ENCODE results near the gene TMEM72.

Gene TMEM72

DNA sequence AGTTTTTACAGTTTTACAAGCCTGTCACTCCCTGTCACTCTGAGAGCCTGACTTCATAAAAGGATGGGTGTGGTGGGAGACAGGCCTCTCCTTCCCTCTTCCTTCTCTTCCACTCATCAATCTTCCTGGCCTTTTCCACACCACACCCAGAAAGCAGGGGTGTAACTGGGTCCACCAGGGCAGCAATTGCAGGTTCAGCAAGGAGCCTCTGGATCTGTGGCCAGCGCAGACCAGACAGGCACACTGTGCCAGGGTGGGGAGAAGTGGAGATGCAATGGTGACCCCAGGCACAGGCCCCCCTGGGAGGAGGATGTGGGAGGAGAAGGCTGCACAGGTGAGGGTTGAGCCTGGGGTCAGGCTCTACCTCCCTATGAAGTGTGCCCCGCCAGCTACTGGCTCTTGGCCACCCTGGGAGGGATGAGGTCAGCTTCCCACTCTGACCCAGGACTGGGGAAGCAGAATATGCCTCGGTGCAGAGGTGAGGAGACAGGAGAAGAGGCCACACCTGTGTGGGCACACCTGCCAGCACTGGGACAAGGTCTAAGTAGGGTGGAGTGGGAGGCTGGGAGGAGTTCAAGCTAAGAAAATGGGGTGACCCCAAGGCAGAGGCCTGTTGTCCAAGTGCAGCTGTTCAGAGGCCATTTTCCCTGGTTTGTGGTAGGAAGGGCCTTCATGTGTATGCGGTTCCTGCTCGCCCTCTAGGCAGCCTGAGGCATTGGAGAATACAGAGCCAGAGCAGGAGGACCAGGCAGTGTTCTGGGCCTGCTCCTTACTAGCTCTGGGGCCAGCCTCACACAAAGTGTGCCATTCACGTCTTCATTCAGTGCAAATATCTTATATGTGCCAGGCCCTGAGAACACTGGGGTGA is 20.2 kb upstream of the TMEM72 start:
- DNase-seq (ENCODE audit: low read depth): no peak

DNA sequence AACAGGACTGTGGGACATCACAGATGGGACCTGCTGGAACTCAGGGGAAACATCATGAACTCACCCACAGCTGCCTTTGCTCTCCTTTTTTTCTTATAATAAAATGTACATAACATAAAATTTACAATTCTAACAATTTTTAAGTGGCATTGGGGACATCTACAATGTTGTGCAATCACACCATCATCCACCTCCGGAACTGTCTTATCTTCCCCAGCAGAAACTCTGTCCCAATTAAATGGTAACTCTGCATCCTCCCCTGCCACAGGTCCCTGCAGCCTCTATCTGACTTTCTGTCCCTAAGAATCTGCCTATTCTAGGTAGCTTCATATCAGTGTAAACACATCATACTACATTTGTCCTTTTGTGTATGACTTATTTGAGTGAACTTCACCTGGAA is 19.4 kb upstream of the TMEM72 start:
- no peak for DNase-seq (ENCODE audit: low read depth)

GRCh38 chr10:44893604-44894468 is 17.3 kb upstream of the TMEM72 start:
- DNase-seq (ENCODE audit: low read depth): no peak

- no peak for DNase-seq (ENCODE audit: low read depth)
Measured at GRCh38 chr10:44894691-44895090, 16.4 kb upstream of the TMEM72 start.

DNA sequence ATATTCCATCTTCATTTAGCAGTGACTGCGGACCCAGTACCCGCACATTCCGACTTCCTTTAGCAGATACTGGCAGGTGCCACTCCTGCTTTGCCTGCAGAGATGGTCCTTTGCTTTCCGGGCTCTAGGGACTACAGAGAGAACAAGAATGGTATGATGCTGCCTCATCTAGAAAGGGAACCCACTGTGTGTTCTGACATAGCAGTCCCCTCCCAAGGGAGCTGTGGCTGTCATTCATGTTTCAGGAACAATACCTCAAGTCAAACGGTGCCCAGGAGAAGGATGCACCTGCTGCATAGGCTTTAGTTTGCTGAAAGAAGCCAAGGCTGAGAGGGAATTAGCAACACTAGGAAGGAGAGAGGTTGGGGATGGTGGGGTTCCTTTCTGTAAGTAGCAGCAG is 15.9 kb upstream of the TMEM72 start:
- DNase-seq (ENCODE audit: low read depth): no peak

DNA sequence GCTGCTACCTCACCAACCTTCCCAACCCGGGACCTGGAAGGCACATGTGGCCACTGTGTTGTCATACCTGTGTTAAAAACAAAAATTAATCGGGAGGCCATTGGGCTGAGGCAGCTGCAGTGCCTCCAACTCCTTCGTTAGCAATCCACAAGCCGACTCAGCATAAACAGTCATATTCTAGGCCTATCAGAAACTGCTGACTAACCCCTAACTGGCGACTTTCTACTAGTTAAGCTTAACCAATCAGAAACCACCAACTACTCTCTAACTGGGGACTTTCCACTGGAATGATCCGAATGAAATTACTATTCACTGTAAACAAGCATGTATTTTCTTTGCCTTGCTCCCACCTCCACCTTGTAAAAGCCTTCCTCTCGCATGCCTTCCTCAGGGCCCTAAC is 14.1 kb upstream of the TMEM72 start:
- no peak for DNase-seq (ENCODE audit: low read depth)

DNA sequence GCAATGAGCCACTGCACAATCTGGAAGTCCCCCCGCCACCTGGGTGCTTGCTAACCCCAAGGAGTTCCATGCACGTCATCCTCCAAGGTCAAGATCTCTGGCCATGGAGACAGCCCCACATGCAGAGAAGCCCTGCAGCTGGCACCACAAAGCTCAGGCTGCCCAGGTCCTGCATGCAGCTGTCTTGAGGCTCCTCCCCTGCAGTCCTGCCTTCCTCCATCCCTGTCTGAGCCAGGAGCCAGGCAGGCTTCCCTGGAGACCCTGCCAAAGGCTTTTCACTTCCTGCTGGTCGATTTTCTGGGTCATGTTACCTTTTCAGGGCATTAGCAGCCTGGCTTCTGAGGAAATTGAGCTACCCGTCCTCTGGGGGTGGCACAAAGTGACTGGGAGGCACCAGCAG is 12.5 kb upstream of the TMEM72 start:
- no peak for DNase-seq (ENCODE audit: low read depth)

DNA sequence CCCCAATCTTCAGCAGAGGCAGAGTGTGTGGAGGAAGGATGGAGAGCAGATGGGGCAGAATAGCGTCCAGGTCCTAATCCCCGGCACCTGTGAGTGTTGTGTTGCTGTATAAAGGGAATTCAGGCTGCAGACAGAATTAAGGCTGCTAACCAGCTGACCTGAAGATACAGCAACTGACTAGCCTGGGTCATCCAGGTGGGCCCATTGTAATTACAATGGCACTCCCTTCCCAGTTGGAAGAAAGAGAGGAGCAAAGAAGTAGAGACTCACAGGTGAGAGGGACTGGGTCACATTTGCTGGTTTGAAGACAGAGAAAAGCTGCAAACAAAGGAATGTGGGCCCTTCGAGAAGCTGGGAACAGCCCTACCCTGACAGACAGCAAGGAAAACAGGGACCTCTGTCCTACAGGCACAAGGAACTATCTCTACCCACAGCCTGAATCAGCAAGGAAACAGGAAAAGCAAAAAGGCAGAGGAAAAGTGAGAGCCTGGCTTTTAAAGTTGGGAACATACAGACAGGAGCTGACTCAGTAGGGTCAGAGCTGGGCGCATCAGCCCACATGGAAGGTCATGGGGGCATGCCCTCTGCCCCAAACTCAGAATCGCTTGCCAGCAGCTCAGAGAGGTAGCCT is 11.6 kb upstream of the TMEM72 start:
- no peak for DNase-seq (ENCODE audit: low read depth)

GRCh38 chr10:44902941-44903545 is 8.1 kb upstream of the TMEM72 start:
- DNase-seq (ENCODE audit: low read depth): no peak

- no peak for DNase-seq (ENCODE audit: low read depth)
Measured at GRCh38 chr10:44906486-44906885, 4.7 kb upstream of the TMEM72 start.

GRCh38 chr10:44907556-44907955 is 3.6 kb upstream of the TMEM72 start:
- no peak for DNase-seq (ENCODE audit: low read depth)

- DNase-seq (ENCODE audit: low read depth): no peak
Measured at GRCh38 chr10:44908066-44908749, 2.9 kb upstream of the TMEM72 start.

- DNase-seq (ENCODE audit: low read depth): no peak
Measured at GRCh38 chr10:44908936-44909630, 2.1 kb upstream of the TMEM72 start.

DNA sequence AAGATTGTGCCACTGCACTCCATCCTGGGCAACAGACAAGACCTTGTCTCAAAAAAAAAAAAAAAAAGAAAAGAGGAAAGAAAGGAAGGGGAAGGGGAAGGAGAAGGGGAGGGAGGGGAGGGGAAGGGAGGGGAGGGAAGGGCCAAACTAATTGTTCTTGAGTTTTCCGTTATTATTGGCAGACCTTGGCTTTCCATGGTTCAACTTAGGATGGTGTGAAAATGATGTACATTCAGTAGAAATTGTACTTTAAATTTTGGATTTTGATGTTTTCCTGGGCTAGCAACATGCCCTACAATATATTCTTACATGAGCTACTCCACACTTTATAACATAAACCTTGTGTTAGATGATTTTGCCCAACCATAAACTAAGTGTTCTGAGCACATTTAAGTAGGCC is 1.2 kb upstream of the TMEM72 start:
- DNase-seq (ENCODE audit: low read depth): no peak

DNA sequence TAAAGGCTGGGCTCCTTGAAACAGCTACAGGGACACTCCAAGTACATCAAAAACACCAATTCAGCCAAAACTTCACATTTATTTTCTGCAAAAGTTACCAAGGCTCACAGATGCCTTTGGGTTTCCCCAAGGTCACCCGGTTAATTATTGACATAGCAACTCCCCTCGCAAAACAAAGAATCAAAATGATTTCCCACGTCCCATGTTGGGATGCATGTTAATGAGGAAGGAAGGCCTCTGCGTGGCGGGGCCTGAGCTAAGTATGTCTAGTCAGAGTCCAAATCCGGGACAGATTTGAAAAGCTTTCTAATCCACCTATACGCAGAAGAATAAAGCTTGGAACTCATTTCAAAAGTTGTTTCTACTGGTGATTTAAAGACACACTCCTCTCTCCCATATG is 535 bp upstream of the TMEM72 start:
- DNase-seq (ENCODE audit: low read depth): no peak

- no peak for DNase-seq (ENCODE audit: low read depth)
Measured at GRCh38 chr10:44911951-44912350, 814 bp downstream of the TMEM72 start.

DNA sequence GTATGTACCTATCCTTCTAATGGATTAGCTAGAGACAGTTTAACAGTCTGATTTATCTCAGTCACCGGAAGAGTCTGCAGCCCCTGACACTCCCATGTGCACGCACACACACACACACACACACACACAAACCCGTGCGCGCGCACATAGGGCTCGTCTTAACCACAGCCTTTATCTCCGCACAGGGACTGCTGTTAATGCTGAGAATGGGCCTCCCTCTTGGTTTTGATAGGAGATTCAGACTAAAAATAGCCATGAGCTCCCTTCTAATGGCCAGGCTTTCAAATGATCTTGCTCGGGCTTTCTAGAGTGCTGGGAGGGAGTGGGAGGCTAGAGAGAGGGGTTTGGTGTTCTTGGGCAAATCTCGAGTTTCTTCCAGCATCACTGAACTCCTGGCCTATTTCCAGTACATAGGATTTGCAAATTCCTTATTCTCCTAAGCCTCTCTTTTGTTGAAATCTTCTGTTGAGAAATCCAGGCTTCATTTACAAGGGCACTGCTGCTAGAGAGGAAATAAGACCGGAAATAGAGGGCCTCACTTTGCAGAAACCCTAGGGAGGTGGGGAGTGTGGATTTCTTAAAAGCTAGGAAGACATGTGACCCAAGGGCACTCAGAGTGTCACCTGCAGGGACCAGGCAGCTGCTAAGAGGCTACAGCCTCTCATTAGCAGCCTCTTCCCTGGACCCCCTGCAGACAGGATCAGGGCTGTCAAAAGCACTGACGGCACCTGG is 2.4 kb downstream of the TMEM72 start:
- DNase-seq (ENCODE audit: low read depth): no peak

GRCh38 chr10:44914891-44915290 is 3.8 kb downstream of the TMEM72 start:
- no peak for DNase-seq (ENCODE audit: low read depth)

- DNase-seq (ENCODE audit: low read depth): no peak
Measured at GRCh38 chr10:44916429-44916828, 5.3 kb downstream of the TMEM72 start.

DNA sequence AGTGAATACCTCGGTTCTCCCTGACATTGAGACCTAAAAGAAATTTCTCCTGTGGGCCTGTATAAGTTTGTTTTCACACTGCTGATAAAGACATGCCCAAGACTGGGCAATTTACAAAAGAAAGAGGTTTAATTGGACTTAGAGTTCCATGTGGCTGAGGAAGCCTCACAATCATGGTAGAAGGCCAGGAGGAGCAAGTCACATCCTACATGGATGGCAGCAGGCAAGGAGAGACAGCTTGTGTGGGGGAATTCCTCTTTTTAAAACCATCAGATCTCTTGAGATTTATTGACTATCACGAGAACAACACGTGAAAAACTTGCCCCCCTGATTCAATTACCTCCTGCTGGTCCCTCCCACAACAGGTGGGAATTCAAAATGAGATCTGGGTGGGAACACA is 6.7 kb downstream of the TMEM72 start:
- no peak for DNase-seq (ENCODE audit: low read depth)
